Neural cell (in vitro differentiated cells): ENCODE results near the gene C2orf42. TPM values are rescaled to one million over a fixed set of nuclear protein-coding genes. Genes with fewer than 3 reads are reported as not detected.
A peak's percentile ranks its signal among the peaks of the same experiment; 100 is the strongest.

ENCODE experiments used
- H2AFZ ChIP-seq: fragments of 200-600, 300-800 bp; sonication (generic), shearing (Covaris generic); 2 replicates; pipeline ENCODE4 v1.6.0; 2014; ENCODE audit warnings: low read depth, mild to moderate bottlenecking, antibody characterized with exemption, low read length, moderate library complexity
- H3F3A ChIP-seq: fragments of 200-600 bp; shearing (Covaris generic); 2 replicates; pipeline ENCODE4 v1.6.1; 2016; ENCODE audit warnings: mild to moderate bottlenecking, moderate library complexity, mixed read lengths, antibody characterized with exemption, low read length; ENCODE audit not compliant: insufficient read depth, poor library complexity, severe bottlenecking
- H3K27ac ChIP-seq: fragments of 200-600, 300-800 bp; sonication (generic), shearing (Covaris generic); 2 replicates; pipeline ENCODE4 v1.5.1; 2014; ENCODE audit warnings: mild to moderate bottlenecking, low read length, moderate library complexity
- H3K27me3 ChIP-seq: fragments of 300-800, 200-600 bp; sonication (generic), shearing (Covaris generic); 2 replicates; pipeline ENCODE4 v1.6.0; 2014; ENCODE audit warnings: mild to moderate bottlenecking, low read depth, low read length, moderate library complexity; ENCODE audit not compliant: insufficient read depth
- H3K36me3 ChIP-seq: fragments of 300-800, 200-600 bp; sonication (generic), shearing (Covaris generic); 2 replicates; pipeline ENCODE4 v1.5.1; 2014; ENCODE audit warnings: mild to moderate bottlenecking, antibody characterized with exemption, low read length, moderate library complexity; ENCODE audit not compliant: insufficient read depth
- H3K4me2 ChIP-seq: fragments of 300-800, 200-600 bp; sonication (generic), shearing (Covaris generic); 2 replicates; pipeline ENCODE4 v1.6.0; 2014; ENCODE audit warnings: mild to moderate bottlenecking, low read length
- H3K4me3 ChIP-seq: fragments of 300-800, 200-600 bp; sonication (generic), shearing (Covaris generic); 2 replicates; pipeline ENCODE4 v1.5.1; 2014; ENCODE audit warnings: mild to moderate bottlenecking, low read length, moderate library complexity
- H3K79me2 ChIP-seq: fragments of 200-600 bp; shearing (Covaris generic); replicated peaks from 2 replicates; pipeline ENCODE4 v1.6.0; 2014; ENCODE audit warnings: mild to moderate bottlenecking, low read length, moderate library complexity; ENCODE audit not compliant: insufficient read depth
- H3K9ac ChIP-seq: fragments of 300-800, 200-600 bp; sonication (generic), shearing (Covaris generic); 2 replicates; pipeline ENCODE4 v1.6.1; 2016; ENCODE audit warnings: mild to moderate bottlenecking, low read length, mixed read lengths
- H3K9me2 ChIP-seq: fragments of 200-600 bp; shearing (Covaris generic); 2 replicates; pipeline ENCODE4 v1.6.1; 2016; ENCODE audit warnings: mild to moderate bottlenecking, low read length, mixed read lengths; ENCODE audit not compliant: insufficient read depth
- H3K9me3 ChIP-seq: fragments of 200-600, 300-800 bp; sonication (generic), shearing (Covaris generic); 2 replicates; pipeline ENCODE4 v1.6.1; 2016; ENCODE audit warnings: mild to moderate bottlenecking, mixed run types, low read length, moderate library complexity, mixed read lengths
- H4K20me1 ChIP-seq: fragments of 200-600 bp; shearing (Covaris generic); 2 replicates; pipeline ENCODE4 v1.6.1; 2016; ENCODE audit warnings: mild to moderate bottlenecking, mixed run types; ENCODE audit not compliant: insufficient read depth
- EP300 ChIP-seq: fragments of 450-650 bp; conservative IDR thresholded peaks from 2 replicates; pipeline ENCODE4 v1.6.1; 2014; ENCODE audit warnings: antibody characterized with exemption, mild to moderate bottlenecking, moderate library complexity; ENCODE audit not compliant: poor library complexity, severe bottlenecking
- EZH2 ChIP-seq: fragments of 200-600, 300-800 bp; shearing (Covaris generic), sonication (generic); IDR thresholded peaks from 2 replicates; pipeline ENCODE4 v1.6.1; 2014; ENCODE audit warnings: antibody characterized with exemption, low read length, borderline replicate concordance, mild to moderate bottlenecking; ENCODE audit not compliant: insufficient read depth, poor library complexity, severe bottlenecking
- MXI1 ChIP-seq: fragments of 450-650 bp; conservative IDR thresholded peaks from 2 replicates; pipeline ENCODE4 v1.6.1; 2014; ENCODE audit warnings: antibody characterized with exemption, mild to moderate bottlenecking; ENCODE audit not compliant: poor library complexity, severe bottlenecking
- POLR2AphosphoS5 ChIP-seq: IDR thresholded peaks from 2 replicates; pipeline ENCODE4 v1.6.1; 2012
- RAD21 ChIP-seq: fragments of 450-650 bp; conservative IDR thresholded peaks from 2 replicates; pipeline ENCODE4 v1.6.1; 2014; ENCODE audit warnings: antibody characterized with exemption, mild to moderate bottlenecking, moderate library complexity
- SMC3 ChIP-seq: fragments of 450-650 bp; conservative IDR thresholded peaks from 2 replicates; pipeline ENCODE4 v1.6.1; 2014; ENCODE audit warnings: antibody characterized with exemption, mild to moderate bottlenecking, moderate library complexity; ENCODE audit not compliant: poor library complexity
- TAF1 ChIP-seq: IDR thresholded peaks from 2 replicates; pipeline ENCODE4 v1.6.1; 2012; ENCODE audit warnings: low read depth
- polyA plus RNA-seq: library from polyadenylated mRNA; depleted of rRNA; stranded (reverse); fragments of >200 nt; gene quantifications from 2 replicates; pipeline ENCODE4 v1.2.3, GENCODE V29; 2014
- TF ChIP-seq, protein P1 (sequence below): fragments of 450-650 bp; IDR thresholded peaks from 2 replicates; pipeline ENCODE4 v1.5.1; 2014; ENCODE audit warnings: antibody characterized with exemption, mild to moderate bottlenecking, moderate library complexity; ENCODE audit not compliant: poor library complexity, severe bottlenecking
- TF ChIP-seq, protein P2 (sequence below): IDR thresholded peaks from 2 replicates; pipeline ENCODE4 v1.6.1; 2012; ENCODE audit warnings: borderline replicate concordance

Gene C2orf42
- polyA plus RNA-seq, 1 donor from 2014 or later, result 14.4 TPM

DNA sequence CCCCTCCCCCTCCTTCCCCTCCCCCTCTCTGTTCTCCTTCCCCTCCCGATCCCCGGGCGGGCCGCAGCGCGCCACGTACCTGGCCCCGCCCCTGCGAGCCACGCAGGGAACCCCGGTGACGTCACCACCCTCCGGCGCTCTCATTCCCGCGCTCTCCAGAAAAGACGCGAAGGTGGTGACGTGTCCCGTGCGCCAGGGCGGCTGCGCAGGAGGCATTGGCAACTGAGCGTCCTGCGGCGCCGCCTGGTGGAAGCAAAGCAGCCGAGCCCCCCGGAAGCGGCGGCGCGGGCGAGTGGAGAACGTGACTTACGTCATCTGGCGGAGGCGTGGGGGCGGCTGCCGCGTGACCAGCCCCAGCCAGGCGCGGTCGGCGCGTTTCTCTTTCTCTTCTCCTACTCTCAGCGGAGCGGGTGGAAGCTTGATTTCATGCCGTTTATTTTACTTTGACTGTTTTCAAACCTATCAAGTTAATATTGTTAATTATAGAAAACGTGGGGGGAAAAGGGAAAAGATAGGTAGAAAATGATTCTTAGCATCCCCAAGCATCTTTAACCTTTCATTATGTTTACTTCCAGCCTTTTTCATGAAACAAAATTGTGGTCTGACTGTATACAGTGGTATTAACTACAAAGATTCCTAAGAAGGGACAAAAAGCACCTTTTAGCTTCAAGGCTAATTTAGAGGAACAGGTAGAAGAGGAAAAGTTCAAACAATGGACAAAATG, 48.1 kb downstream of the C2orf42 start:
- no peaks in the 10 kb centered on the region for H3K9me3 ChIP-seq
- no peaks in the 10 kb centered on the region for H3K79me2 ChIP-seq
- H3F3A ChIP-seq, result no peaks in the 10 kb centered on the region
- TF ChIP-seq POLR2AphosphoS5 (peak; percentile 96), TAF1 (peak; percentile 99), SMC3 (peak; percentile 99), MXI1 (peak; percentile 73), RAD21 (peak; percentile 100), EZH2 (no peak), EP300 (peak; percentile 85)
- TF ChIP-seq, protein P1, sequence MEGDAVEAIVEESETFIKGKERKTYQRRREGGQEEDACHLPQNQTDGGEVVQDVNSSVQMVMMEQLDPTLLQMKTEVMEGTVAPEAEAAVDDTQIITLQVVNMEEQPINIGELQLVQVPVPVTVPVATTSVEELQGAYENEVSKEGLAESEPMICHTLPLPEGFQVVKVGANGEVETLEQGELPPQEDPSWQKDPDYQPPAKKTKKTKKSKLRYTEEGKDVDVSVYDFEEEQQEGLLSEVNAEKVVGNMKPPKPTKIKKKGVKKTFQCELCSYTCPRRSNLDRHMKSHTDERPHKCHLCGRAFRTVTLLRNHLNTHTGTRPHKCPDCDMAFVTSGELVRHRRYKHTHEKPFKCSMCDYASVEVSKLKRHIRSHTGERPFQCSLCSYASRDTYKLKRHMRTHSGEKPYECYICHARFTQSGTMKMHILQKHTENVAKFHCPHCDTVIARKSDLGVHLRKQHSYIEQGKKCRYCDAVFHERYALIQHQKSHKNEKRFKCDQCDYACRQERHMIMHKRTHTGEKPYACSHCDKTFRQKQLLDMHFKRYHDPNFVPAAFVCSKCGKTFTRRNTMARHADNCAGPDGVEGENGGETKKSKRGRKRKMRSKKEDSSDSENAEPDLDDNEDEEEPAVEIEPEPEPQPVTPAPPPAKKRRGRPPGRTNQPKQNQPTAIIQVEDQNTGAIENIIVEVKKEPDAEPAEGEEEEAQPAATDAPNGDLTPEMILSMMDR, result peak; percentile 100
- TF ChIP-seq, protein P2, sequence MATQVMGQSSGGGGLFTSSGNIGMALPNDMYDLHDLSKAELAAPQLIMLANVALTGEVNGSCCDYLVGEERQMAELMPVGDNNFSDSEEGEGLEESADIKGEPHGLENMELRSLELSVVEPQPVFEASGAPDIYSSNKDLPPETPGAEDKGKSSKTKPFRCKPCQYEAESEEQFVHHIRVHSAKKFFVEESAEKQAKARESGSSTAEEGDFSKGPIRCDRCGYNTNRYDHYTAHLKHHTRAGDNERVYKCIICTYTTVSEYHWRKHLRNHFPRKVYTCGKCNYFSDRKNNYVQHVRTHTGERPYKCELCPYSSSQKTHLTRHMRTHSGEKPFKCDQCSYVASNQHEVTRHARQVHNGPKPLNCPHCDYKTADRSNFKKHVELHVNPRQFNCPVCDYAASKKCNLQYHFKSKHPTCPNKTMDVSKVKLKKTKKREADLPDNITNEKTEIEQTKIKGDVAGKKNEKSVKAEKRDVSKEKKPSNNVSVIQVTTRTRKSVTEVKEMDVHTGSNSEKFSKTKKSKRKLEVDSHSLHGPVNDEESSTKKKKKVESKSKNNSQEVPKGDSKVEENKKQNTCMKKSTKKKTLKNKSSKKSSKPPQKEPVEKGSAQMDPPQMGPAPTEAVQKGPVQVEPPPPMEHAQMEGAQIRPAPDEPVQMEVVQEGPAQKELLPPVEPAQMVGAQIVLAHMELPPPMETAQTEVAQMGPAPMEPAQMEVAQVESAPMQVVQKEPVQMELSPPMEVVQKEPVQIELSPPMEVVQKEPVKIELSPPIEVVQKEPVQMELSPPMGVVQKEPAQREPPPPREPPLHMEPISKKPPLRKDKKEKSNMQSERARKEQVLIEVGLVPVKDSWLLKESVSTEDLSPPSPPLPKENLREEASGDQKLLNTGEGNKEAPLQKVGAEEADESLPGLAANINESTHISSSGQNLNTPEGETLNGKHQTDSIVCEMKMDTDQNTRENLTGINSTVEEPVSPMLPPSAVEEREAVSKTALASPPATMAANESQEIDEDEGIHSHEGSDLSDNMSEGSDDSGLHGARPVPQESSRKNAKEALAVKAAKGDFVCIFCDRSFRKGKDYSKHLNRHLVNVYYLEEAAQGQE, result peak; percentile 89
- no peaks in the 10 kb centered on the region for H3K9me2 ChIP-seq
- peak overlapping the region; percentile 71 for H2AFZ ChIP-seq
- peak overlapping the region; percentile 76 for H3K4me3 ChIP-seq
- no peaks in the 10 kb centered on the region for H4K20me1 ChIP-seq
- peak overlapping the region; percentile 81 for H3K4me2 ChIP-seq
- no peaks in the 10 kb centered on the region for H3K36me3 ChIP-seq
- H3K27ac ChIP-seq, result peak overlapping the region; percentile 96
- peak overlapping the region; percentile 84 for H3K9ac ChIP-seq
- no peaks in the 10 kb centered on the region for H3K27me3 ChIP-seq

DNA sequence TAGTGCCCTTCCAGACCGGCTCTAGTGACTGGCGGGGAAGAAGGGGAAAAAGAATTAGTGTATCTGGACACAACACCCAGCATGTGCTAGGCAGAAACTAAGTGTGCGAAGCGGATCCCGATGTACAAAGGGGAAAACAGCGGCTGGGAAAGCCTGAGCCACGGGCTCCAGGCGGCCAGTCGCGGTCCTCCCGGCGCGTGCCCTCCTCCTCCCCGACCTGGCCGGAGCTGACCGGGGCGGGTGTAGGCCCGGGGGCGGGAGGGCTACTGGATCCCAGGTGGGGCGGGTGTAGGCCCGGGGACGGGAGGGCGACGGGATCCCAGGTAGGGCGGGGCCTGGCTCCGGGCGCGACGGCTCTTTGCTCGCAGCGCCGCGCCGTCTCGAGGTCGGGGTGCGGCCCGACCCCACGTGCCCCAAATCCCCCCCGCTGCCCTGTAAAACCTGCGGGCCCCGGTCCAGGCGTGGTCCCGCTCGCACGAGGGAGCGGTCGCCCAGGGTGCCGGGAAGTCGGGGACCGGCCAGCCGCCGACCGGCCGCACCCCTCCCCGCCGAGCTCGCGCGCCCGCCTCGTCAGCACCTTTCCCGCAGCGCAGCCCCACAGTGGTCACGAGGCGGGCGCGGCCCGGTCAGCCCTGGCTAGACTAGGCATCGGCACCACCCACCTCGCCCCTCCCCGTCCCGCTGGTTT, 48.8 kb downstream of the C2orf42 start:
- Histone ChIP-seq H3K36me3 (no peaks in the 10 kb centered on the region), H3K9me3 (no peaks in the 10 kb centered on the region), H3K4me2 (peak overlapping the region; percentile 73), H3K27me3 (no peaks in the 10 kb centered on the region), H3K27ac (peak overlapping the region; percentile 76), H2AFZ (peak overlapping the region; percentile 80), H3K79me2 (no peaks in the 10 kb centered on the region), H3K9ac (peak overlapping the region; percentile 84), H4K20me1 (no peaks in the 10 kb centered on the region), H3K4me3 (peak overlapping the region; percentile 76), H3K9me2 (no peaks in the 10 kb centered on the region), H3F3A (no peaks in the 10 kb centered on the region)
- TF ChIP-seq POLR2AphosphoS5 (peak; percentile 67), EZH2 (no peak)
